ENCODE results near the gene LPP.

The LPP gene

GRCh38 chr3:188663839-188664238, 509.9 kb downstream of the LPP start:
- no peak overlapping the region for H3K4me2 ChIP-seq (ENCODE audit: low read length)
- no peak overlapping the region for H3K4me3 ChIP-seq (ENCODE audit: low read length)
- H3K4me1 ChIP-seq (ENCODE audit: control insufficient read depth, low read length), result peaks cover 14% of the 10 kb centered on the region
- no peaks in the 10 kb centered on the region for H3K27me3 ChIP-seq (ENCODE audit: control insufficient read depth, low read length)
- H3F3A ChIP-seq (ENCODE audit: control insufficient read depth, insufficient read depth), result no peaks in the 10 kb centered on the region
- H3K27ac ChIP-seq (ENCODE audit: low read depth, low read length), result no peak overlapping the region
- H4K20me1 ChIP-seq (ENCODE audit: control insufficient read depth, insufficient read depth, low read depth, low read length), result no peaks in the 10 kb centered on the region
- no peaks in the 10 kb centered on the region for H3K36me3 ChIP-seq (ENCODE audit: control insufficient read depth, low read length)
- H3K9me2 ChIP-seq (replicated peaks; ENCODE audit: control insufficient read depth, low read length), result no peaks in the 10 kb centered on the region
- no peaks in the 10 kb centered on the region for H3K9me3 ChIP-seq (ENCODE audit: control insufficient read depth, insufficient read depth, low read length)
- H3K79me2 ChIP-seq (ENCODE audit: control insufficient read depth, low read length), result no peaks in the 10 kb centered on the region
- TF ChIP-seq EZH2phosphoT487 (IDR thresholded peaks at IDR 0.05; ENCODE audit: borderline replicate concordance, low read length), result no peak
- TF ChIP-seq CTCF (IDR thresholded peaks at IDR 0.05; ENCODE audit: low read depth, low read length, poor library complexity, severe bottlenecking), result no peak

GRCh38 chr3:188664795-188665194, 510.8 kb downstream of the LPP start:
- no peaks in the 10 kb centered on the region for H3K79me2 ChIP-seq (ENCODE audit: control insufficient read depth, low read length)
- no peak for TF ChIP-seq EZH2phosphoT487 (IDR thresholded peaks at IDR 0.05; ENCODE audit: borderline replicate concordance, low read length)
- peak; percentile 49 for TF ChIP-seq CTCF (IDR thresholded peaks at IDR 0.05; ENCODE audit: low read depth, low read length, poor library complexity, severe bottlenecking)
- no peaks in the 10 kb centered on the region for H3K9me2 ChIP-seq (replicated peaks; ENCODE audit: control insufficient read depth, low read length)
- no peak overlapping the region for H3K27ac ChIP-seq (ENCODE audit: low read depth, low read length)
- no peaks in the 10 kb centered on the region for H4K20me1 ChIP-seq (ENCODE audit: control insufficient read depth, insufficient read depth, low read depth, low read length)
- H3K36me3 ChIP-seq (ENCODE audit: control insufficient read depth, low read length), result no peaks in the 10 kb centered on the region
- H3K4me2 ChIP-seq (ENCODE audit: low read length), result no peak overlapping the region
- no peaks in the 10 kb centered on the region for H3F3A ChIP-seq (ENCODE audit: control insufficient read depth, insufficient read depth)
- H3K9me3 ChIP-seq (ENCODE audit: control insufficient read depth, insufficient read depth, low read length), result no peaks in the 10 kb centered on the region
- H3K4me1 ChIP-seq (ENCODE audit: control insufficient read depth, low read length), result peaks cover 14% of the 10 kb centered on the region
- H3K4me3 ChIP-seq (ENCODE audit: low read length), result no peak overlapping the region
- no peaks in the 10 kb centered on the region for H3K27me3 ChIP-seq (ENCODE audit: control insufficient read depth, low read length)

GRCh38 chr3:188667926-188668325, 514.0 kb downstream of the LPP start:
- Histone ChIP-seq H3K79me2 (ENCODE audit: control insufficient read depth, low read length) (no peaks in the 10 kb centered on the region), H3K9me2 (replicated peaks; ENCODE audit: control insufficient read depth, low read length) (no peaks in the 10 kb centered on the region), H3K27me3 (ENCODE audit: control insufficient read depth, low read length) (no peaks in the 10 kb centered on the region), H3K4me3 (ENCODE audit: low read length) (no peak overlapping the region), H4K20me1 (ENCODE audit: control insufficient read depth, insufficient read depth, low read depth, low read length) (no peaks in the 10 kb centered on the region), H3K9me3 (ENCODE audit: control insufficient read depth, insufficient read depth, low read length) (no peaks in the 10 kb centered on the region), H3K4me1 (ENCODE audit: control insufficient read depth, low read length) (peaks cover 18% of the 10 kb centered on the region), H3K27ac (ENCODE audit: low read depth, low read length) (no peak overlapping the region), H3K4me2 (ENCODE audit: low read length) (no peak overlapping the region), H3K36me3 (ENCODE audit: control insufficient read depth, low read length) (no peaks in the 10 kb centered on the region), H3F3A (ENCODE audit: control insufficient read depth, insufficient read depth) (no peaks in the 10 kb centered on the region)
- TF ChIP-seq CTCF (IDR thresholded peaks at IDR 0.05; ENCODE audit: low read depth, low read length, poor library complexity, severe bottlenecking), result no peak
- no peak for TF ChIP-seq EZH2phosphoT487 (IDR thresholded peaks at IDR 0.05; ENCODE audit: borderline replicate concordance, low read length)

- peaks cover 17% of the 10 kb centered on the region for H3K4me1 ChIP-seq (ENCODE audit: control insufficient read depth, low read length)
- H3K27me3 ChIP-seq (ENCODE audit: control insufficient read depth, low read length), result no peaks in the 10 kb centered on the region
- H3K36me3 ChIP-seq (ENCODE audit: control insufficient read depth, low read length), result no peaks in the 10 kb centered on the region
- H3K27ac ChIP-seq (ENCODE audit: low read depth, low read length), result no peak overlapping the region
- H3K79me2 ChIP-seq (ENCODE audit: control insufficient read depth, low read length), result no peaks in the 10 kb centered on the region
- H4K20me1 ChIP-seq (ENCODE audit: control insufficient read depth, insufficient read depth, low read depth, low read length), result no peaks in the 10 kb centered on the region
- no peaks in the 10 kb centered on the region for H3K9me2 ChIP-seq (replicated peaks; ENCODE audit: control insufficient read depth, low read length)
- TF ChIP-seq CTCF (IDR thresholded peaks at IDR 0.05; ENCODE audit: low read depth, low read length, poor library complexity, severe bottlenecking), result no peak
- no peak for TF ChIP-seq EZH2phosphoT487 (IDR thresholded peaks at IDR 0.05; ENCODE audit: borderline replicate concordance, low read length)
- H3F3A ChIP-seq (ENCODE audit: control insufficient read depth, insufficient read depth), result no peaks in the 10 kb centered on the region
- no peak overlapping the region for H3K4me2 ChIP-seq (ENCODE audit: low read length)
- H3K4me3 ChIP-seq (ENCODE audit: low read length), result no peak overlapping the region
- no peaks in the 10 kb centered on the region for H3K9me3 ChIP-seq (ENCODE audit: control insufficient read depth, insufficient read depth, low read length)
Observed at GRCh38 chr3:188670446-188670845, 516.5 kb downstream of the LPP start.
